ENCODE data around the gene CAMK2A.

The CAMK2A gene

DNA sequence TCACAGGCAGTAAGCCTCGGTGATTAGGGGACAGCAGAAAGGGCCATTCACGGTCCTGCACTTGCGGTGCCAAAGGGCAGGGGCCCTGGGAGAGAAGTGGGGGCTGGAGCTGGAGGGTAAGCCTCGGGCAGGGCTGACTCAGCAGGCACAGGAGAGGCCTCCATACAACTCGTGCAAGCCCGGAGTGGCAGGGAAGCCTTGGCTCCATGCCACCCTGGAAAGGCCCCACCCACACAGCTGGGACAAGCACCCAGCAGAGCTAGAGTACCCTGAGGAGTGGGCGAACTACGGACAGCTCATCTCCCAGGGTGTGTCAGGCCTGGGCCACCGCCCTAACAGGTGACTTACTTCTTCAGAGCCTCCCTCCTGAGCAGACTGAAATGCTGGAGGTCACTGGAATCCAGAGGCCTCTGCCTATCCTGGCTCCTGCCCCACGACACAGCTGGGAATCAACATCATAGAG lies 5.6 kb upstream of the CAMK2A start:
- H3K4me3 ChIP-seq: no peak overlapping the region
- H3K27ac ChIP-seq: no peak overlapping the region
- peaks cover 0 to 4% of the 10 kb centered on the region in 2 donors for H3K27me3 ChIP-seq
- no peaks in the 10 kb centered on the region for H3K36me3 ChIP-seq
- intact Hi-C loops (cut with DNase I; ENCODE audit: low total_unique reads): no loop called here
- TF ChIP-seq, protein P1, sequence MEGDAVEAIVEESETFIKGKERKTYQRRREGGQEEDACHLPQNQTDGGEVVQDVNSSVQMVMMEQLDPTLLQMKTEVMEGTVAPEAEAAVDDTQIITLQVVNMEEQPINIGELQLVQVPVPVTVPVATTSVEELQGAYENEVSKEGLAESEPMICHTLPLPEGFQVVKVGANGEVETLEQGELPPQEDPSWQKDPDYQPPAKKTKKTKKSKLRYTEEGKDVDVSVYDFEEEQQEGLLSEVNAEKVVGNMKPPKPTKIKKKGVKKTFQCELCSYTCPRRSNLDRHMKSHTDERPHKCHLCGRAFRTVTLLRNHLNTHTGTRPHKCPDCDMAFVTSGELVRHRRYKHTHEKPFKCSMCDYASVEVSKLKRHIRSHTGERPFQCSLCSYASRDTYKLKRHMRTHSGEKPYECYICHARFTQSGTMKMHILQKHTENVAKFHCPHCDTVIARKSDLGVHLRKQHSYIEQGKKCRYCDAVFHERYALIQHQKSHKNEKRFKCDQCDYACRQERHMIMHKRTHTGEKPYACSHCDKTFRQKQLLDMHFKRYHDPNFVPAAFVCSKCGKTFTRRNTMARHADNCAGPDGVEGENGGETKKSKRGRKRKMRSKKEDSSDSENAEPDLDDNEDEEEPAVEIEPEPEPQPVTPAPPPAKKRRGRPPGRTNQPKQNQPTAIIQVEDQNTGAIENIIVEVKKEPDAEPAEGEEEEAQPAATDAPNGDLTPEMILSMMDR (IDR thresholded peaks at IDR 0.05): no peak
- no peak for DNase-seq
- peaks cover 0 to 9% (median 0%) of the 10 kb centered on the region in 4 donors for H3K4me1 ChIP-seq
- no peaks in the 10 kb centered on the region for H3K9me3 ChIP-seq

DNA sequence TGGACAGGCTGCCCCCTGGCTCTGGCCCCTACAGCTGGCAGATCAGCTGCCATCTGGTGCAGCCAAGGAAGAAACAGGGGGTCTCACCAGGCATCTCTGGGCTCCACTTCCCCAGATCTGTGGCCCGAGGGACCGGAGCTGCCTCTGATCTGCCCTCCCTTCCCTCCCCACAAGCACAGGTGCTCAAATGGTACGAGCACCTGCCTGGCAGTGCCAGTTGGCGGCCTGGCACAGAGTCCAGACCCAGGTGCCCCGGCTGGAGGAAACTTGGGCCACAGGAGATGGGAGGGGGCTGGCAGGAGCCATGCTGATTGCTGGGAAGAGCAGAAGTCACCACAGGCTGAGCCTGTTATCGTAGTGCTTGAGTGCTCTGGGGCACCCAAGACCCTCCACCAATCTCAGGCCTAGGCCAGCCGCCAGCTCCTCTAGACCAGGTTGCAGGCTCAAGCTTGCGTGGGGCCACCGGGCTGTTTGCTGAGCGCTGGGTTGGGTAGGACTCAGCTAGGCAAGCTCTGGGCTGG lies 5.0 kb upstream of the CAMK2A start:
- Histone ChIP-seq H3K27ac (no peak overlapping the region), H3K4me1 (peaks cover 0 to 9% (median 0%) of the 10 kb centered on the region in 4 donors)
- no peak for DNase-seq

DNA sequence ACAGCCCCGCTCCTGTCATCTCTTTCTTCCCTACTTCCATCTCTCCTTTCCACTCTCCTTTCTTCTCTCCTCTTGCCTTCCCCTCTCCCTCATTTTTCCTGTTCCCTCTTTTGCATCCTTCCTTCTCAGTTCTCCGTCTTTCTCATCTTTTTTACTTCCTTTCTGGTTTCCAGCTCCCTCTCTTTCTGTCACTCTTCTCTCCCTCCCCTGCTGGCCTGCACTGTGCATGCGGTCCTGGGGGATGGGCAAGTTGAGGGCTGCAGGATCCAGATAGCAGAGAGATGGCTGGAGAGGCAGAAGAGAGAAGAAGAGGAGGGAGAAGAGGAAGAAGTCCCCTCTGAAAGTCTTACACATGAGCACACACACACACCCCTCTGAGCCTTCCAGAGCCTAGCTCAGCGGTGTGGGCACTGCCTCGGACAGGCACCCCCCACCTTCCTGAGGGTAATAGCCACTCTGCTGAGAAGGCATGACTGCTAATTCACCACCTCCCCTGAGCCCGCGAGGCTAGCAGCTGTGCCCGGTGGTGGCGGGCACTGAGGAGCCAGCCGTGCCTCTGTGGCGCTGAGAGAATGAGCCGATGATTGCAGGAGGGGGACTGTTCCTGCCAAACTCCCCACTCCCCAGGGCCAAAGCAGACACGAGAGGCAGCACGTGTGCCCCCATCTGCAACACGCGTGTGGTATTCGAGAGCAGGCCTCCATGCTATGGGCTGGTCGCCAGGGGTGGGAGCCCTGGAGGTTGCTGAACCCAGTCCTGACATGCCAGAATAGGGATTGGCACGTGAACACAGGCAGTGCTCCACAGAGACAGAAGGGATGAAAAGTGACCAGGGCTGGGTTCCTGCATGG lies 3.7 kb upstream of the CAMK2A start:
- H3K36me3 ChIP-seq: no peaks in the 10 kb centered on the region

More for the DNA sequence above, 5.0 kb upstream of the CAMK2A start:
- TF ChIP-seq, protein P1 (IDR thresholded peaks at IDR 0.05): no peak
- intact Hi-C loops (cut with DNase I; ENCODE audit: low total_unique reads): no loop called here
- Histone ChIP-seq H3K27me3 (peaks cover 0 to 8% of the 10 kb centered on the region in 2 donors), H3K4me3 (no peak overlapping the region), H3K9me3 (no peaks in the 10 kb centered on the region), H3K36me3 (no peaks in the 10 kb centered on the region)

DNA sequence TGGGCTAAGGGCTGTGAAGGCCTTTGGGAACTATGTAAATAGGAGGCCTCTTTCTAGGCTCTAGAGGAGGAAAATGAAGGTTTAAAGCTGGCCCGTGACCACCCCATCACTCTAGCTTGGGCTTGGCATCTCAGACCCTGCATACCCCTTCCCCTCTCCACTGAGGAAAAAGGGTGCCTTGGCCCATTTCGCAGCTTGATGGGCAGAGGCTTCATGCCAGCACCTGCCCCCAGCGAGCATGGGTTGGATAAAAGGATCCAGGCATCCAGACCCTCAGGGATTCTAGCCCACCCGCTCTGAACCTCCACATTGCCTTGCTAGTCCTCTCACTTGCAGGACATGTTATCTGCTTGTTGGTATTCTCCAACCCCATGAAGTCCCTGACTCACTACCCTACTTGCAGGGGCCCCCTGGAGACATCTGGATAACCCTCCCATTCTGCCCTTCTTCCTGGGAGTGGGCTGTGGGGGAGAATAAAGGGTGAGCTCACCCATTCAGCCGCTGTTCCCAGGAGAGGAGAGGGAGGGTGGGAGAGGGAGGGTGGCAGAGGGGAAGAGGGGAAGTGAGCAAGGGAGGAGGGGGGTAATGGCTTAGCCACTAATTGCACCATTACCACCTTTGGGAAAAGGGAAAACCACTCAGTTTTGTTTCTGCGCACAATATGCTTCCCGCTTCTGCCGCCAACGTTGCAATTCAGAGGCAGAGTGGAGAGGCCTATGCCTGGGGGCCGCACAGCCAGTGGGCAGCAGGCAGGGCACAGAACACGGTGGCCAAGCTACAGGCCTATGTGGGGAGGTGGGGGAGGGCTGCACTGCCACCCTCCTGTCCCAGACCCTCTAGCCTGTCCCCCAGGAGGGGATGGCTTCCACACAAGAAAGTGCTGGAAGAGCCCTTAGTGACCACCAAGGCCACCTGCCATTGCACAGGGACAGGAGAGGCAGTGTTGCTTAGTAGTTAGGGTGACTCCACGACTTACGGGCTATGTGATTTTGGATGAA lies 2.1 kb upstream of the CAMK2A start:
- H3K4me1 ChIP-seq: peaks cover 0 to 9% (median 0%) of the 10 kb centered on the region in 4 donors
- no peaks in the 10 kb centered on the region for H3K36me3 ChIP-seq
- DNase-seq: no peak
- intact Hi-C loops (cut with DNase I; ENCODE audit: low total_unique reads): no loop called here
- TF ChIP-seq, protein P1 (IDR thresholded peaks at IDR 0.05): no peak
- no peak overlapping the region for H3K27ac ChIP-seq
- H3K4me3 ChIP-seq: no peak overlapping the region
- H3K9me3 ChIP-seq: no peaks in the 10 kb centered on the region
- peaks cover 0 to 10% of the 10 kb centered on the region in 2 donors for H3K27me3 ChIP-seq

More for the DNA sequence above, 3.7 kb upstream of the CAMK2A start:
- TF ChIP-seq, protein P1 (IDR thresholded peaks at IDR 0.05): no peak
- peaks cover 0 to 10% of the 10 kb centered on the region in 2 donors for H3K27me3 ChIP-seq
- H3K4me3 ChIP-seq: no peak overlapping the region
- no peak overlapping the region for H3K27ac ChIP-seq
- intact Hi-C loops (cut with DNase I; ENCODE audit: low total_unique reads): no loop called here
- peaks cover 0 to 9% (median 0%) of the 10 kb centered on the region in 4 donors for H3K4me1 ChIP-seq
- no peak for DNase-seq
- no peaks in the 10 kb centered on the region for H3K9me3 ChIP-seq

DNA sequence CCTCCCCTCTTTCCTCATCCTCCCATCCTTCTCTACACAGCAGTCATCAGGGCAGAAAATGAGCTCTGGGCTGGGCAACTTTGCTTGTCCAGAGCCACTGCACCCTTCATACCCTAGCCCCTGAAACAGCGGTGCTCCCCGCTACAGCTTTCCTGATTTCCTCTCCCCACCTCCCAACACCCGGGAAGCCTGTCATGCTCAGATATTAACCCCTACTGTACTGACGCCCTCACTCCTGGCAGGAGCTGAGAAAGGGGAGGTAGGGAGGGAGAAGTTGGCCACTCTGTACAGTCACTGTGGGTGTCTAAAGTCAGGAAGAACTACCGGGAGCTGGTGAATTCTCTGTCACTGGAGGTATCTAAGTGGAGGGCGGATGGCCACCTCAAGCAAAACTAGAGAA lies 782 bp downstream of the CAMK2A start:
- Histone ChIP-seq H3K27ac (no peak overlapping the region), H3K9me3 (no peaks in the 10 kb centered on the region), H3K4me3 (no peak overlapping the region), H3K27me3 (peaks cover 0 to 10% of the 10 kb centered on the region in 2 donors), H3K4me1 (no peaks in the 10 kb centered on the region), H3K36me3 (no peaks in the 10 kb centered on the region)
- TF ChIP-seq, protein P1 (IDR thresholded peaks at IDR 0.05): no peak
- intact Hi-C loops (cut with DNase I; ENCODE audit: low total_unique reads): no loop called here
- no peak for DNase-seq
